H9 (cell line): ENCODE data around the gene NKAIN4. TPM values are rescaled to one million over a fixed set of nuclear protein-coding genes. Genes with fewer than 3 reads are reported as not detected.

Source experiments
- DNase-seq: peaks from one replicate; pipeline ENCODE4 v3.0.0-alpha.2; 2017
- H2AFZ ChIP-seq: one replicate; pipeline ENCODE4 v1.6.1; 2013; ENCODE audit warnings: mild to moderate bottlenecking, low read length, control low read depth, moderate library complexity
- H2AK5ac ChIP-seq: 2 replicates; pipeline ENCODE4 v1.6.1; 2013; ENCODE audit warnings: low read length, control low read depth, mixed read lengths; ENCODE audit not compliant: insufficient read length
- H2BK120ac ChIP-seq: one replicate; pipeline ENCODE4 v1.6.1; 2013; ENCODE audit warnings: low read depth, mild to moderate bottlenecking, low read length, control low read depth, inconsistent platforms; ENCODE audit not compliant: poor library complexity, severe bottlenecking
- H2BK12ac ChIP-seq: 2 replicates; pipeline ENCODE4 v1.6.1; 2013; ENCODE audit warnings: low read length, control low read depth, mixed read lengths, low read depth; ENCODE audit not compliant: insufficient read length
- H2BK15ac ChIP-seq: 2 replicates; pipeline ENCODE4 v1.6.1; 2013; ENCODE audit warnings: low read depth, low read length, control low read depth
- H2BK20ac ChIP-seq: one replicate; pipeline ENCODE4 v1.6.1; 2013; ENCODE audit warnings: low read depth, mild to moderate bottlenecking, low read length, control low read depth, inconsistent platforms; ENCODE audit not compliant: poor library complexity, severe bottlenecking
- H2BK5ac ChIP-seq: 2 replicates; pipeline ENCODE4 v1.6.1; 2013; ENCODE audit warnings: low read length, control low read depth, mixed read lengths; ENCODE audit not compliant: insufficient read length
- H3K14ac ChIP-seq: 2 replicates; pipeline ENCODE4 v1.6.1; 2013; ENCODE audit warnings: low read length, control low read depth; ENCODE audit not compliant: insufficient read depth
- H3K18ac ChIP-seq: 2 replicates; pipeline ENCODE4 v1.6.1; 2013; ENCODE audit warnings: low read depth, mild to moderate bottlenecking, mixed read lengths, low read length, control low read depth; ENCODE audit not compliant: insufficient read length
- H3K23ac ChIP-seq: 2 replicates; pipeline ENCODE4 v1.6.1; 2013; ENCODE audit warnings: low read length, control low read depth, mixed read lengths, low read depth; ENCODE audit not compliant: insufficient read length
- H3K23me2 ChIP-seq: 2 replicates; pipeline ENCODE4 v1.6.1; 2013; ENCODE audit warnings: low read depth, mild to moderate bottlenecking, mixed read lengths, low read length, control low read depth; ENCODE audit not compliant: insufficient read length, poor library complexity, severe bottlenecking
- H3K27ac ChIP-seq: 2 replicates; pipeline ENCODE4 v1.5.1; 2013; ENCODE audit warnings: low read length, control low read depth, mixed read lengths, low read depth; ENCODE audit not compliant: insufficient read length
- H3K27me3 ChIP-seq: 2 replicates; pipeline ENCODE4 v1.6.1; 2013; ENCODE audit warnings: low read length, control low read depth, inconsistent platforms; ENCODE audit not compliant: insufficient read depth
- H3K4ac ChIP-seq: 2 replicates; pipeline ENCODE4 v1.6.1; 2013; ENCODE audit warnings: low read depth, mild to moderate bottlenecking, control low read depth, inconsistent platforms, low read length, moderate library complexity
- H3K4me1 ChIP-seq: 2 replicates; pipeline ENCODE4 v1.6.1; 2013; ENCODE audit warnings: low read length, control low read depth, inconsistent platforms; ENCODE audit not compliant: insufficient read depth
- H3K4me2 ChIP-seq: 2 replicates; pipeline ENCODE4 v1.6.1; 2013; ENCODE audit warnings: low read length, control low read depth, mixed read lengths; ENCODE audit not compliant: insufficient read length, insufficient read depth
- H3K56ac ChIP-seq: 2 replicates; pipeline ENCODE4 v1.6.1; 2013; ENCODE audit warnings: low read depth, mild to moderate bottlenecking, mixed read lengths, low read length, control low read depth; ENCODE audit not compliant: insufficient read length
- H3K79me1 ChIP-seq: 2 replicates; pipeline ENCODE4 v1.6.1; 2013; ENCODE audit warnings: low read depth, mild to moderate bottlenecking, moderate library complexity, low read length, control low read depth, inconsistent platforms; ENCODE audit not compliant: insufficient read depth, poor library complexity, severe bottlenecking
- H3K79me2 ChIP-seq: 2 replicates; pipeline ENCODE4 v1.6.1; 2013; ENCODE audit warnings: low read length, control low read depth, inconsistent platforms; ENCODE audit not compliant: insufficient read depth
- H3K9ac ChIP-seq: 2 replicates; pipeline ENCODE4 v1.6.1; 2013; ENCODE audit warnings: low read length, control low read depth, mixed read lengths; ENCODE audit not compliant: insufficient read length; ENCODE audit errors: extremely low read depth
- H3K9me3 ChIP-seq: one replicate; pipeline ENCODE4 v1.6.1; 2013; ENCODE audit warnings: low read depth, low read length, inconsistent platforms; ENCODE audit not compliant: control insufficient read depth
- H3T11ph ChIP-seq: one replicate; pipeline ENCODE4 v1.6.1; 2013; ENCODE audit warnings: mild to moderate bottlenecking, low read length, control low read depth, inconsistent platforms
- H4K20me1 ChIP-seq: one replicate; pipeline ENCODE4 v1.6.1; 2013; ENCODE audit not compliant: control insufficient read depth, insufficient read length, insufficient read depth
- H4K5ac ChIP-seq: 2 replicates; pipeline ENCODE4 v1.6.1; 2013; ENCODE audit warnings: low read depth, mild to moderate bottlenecking, mixed read lengths, low read length, control low read depth; ENCODE audit not compliant: insufficient read length
- H4K8ac ChIP-seq: replicated peaks from 2 replicates; pipeline ENCODE4 v1.6.1; 2013; ENCODE audit warnings: low read length, control low read depth, mixed read lengths, low read depth; ENCODE audit not compliant: insufficient read length
- H4K91ac ChIP-seq: 2 replicates; pipeline ENCODE4 v1.6.1; 2013; ENCODE audit warnings: low read depth, mild to moderate bottlenecking, moderate library complexity, mixed read lengths, low read length, control low read depth; ENCODE audit not compliant: insufficient read length
- H3K27ac Mint-ChIP-seq, 3 experiments: 2 replicates in 2 of 3; 3 replicates in 1 of 3; pipeline ENCODE4 v1.8.0; 2020 to 2021; ENCODE audit warnings: mixed read lengths in 3 of 3, mild to moderate bottlenecking in 1 of 3, moderate library complexity in 1 of 3
- H3K27me3 Mint-ChIP-seq: 2 replicates; pipeline ENCODE4 v1.8.0; 2021; ENCODE audit warnings: low read depth, mild to moderate bottlenecking, moderate library complexity, mixed read lengths
- H3K36me3 Mint-ChIP-seq, 3 experiments: 2 replicates in 2 of 3; 3 replicates in 1 of 3; pipeline ENCODE4 v1.8.0; 2020 to 2021; ENCODE audit warnings: low read depth in 3 of 3, mixed read lengths in 3 of 3; ENCODE audit not compliant: insufficient read depth in 1 of 3
- H3K4me1 Mint-ChIP-seq, 2 experiments: 2 replicates each; pipeline ENCODE4 v1.8.0; 2020; ENCODE audit warnings: mixed read lengths in 2 of 2
- H3K4me3 Mint-ChIP-seq, 2 experiments: 2 replicates in 1 of 2; 3 replicates in 1 of 2; pipeline ENCODE4 v1.8.0; 2020 to 2021; ENCODE audit warnings: mild to moderate bottlenecking in 2 of 2, mixed read lengths in 2 of 2, moderate library complexity in 1 of 2
- H3K9me3 Mint-ChIP-seq, 2 experiments: 2 replicates in 1 of 2; 3 replicates in 1 of 2; pipeline ENCODE4 v1.8.0; 2020; ENCODE audit warnings: mild to moderate bottlenecking in 2 of 2, mixed read lengths in 2 of 2, moderate library complexity in 1 of 2
- CTCF ChIP-seq: fragments of 200-600 bp; sonication (generic); conservative IDR thresholded peaks from 3 replicates; pipeline ENCODE4 v1.8.0; 2021; ENCODE audit warnings: antibody characterized with exemption, mild to moderate bottlenecking
- WGBS: extraction: QIAGEN DNeasy Blood & Tissue Kit; methylation state at CpG from one replicate; pipeline ENCODE4 v1.1.7; 2013; ENCODE audit warnings: missing lambda C conversion rate, low lambda C conversion rate, mixed read lengths; ENCODE audit not compliant: insufficient read length; ENCODE audit errors: extremely low coverage; 5-methylcytosine and 5-hydroxymethylcytosine counted together
- total RNA-seq: library from RNA; stranded (reverse); gene quantifications from 2 replicates; pipeline ENCODE4 v1.2.1, GENCODE V29; 2021

NKAIN4 gene
- total RNA-seq, 1 experiment from 2014 or later, result 20.9 TPM

GRCh38 chr20:63301671-63302070, 47.4 kb upstream of the NKAIN4 start:
- Histone ChIP-seq H3K9me3 (no peaks in the 10 kb centered on the region), H3K4ac (no peak overlapping the region), H2BK15ac (no peak overlapping the region), H3K56ac (no peak overlapping the region), H2BK12ac (no peak overlapping the region), H2AK5ac (no peak overlapping the region), H3K14ac (no peak overlapping the region), H3K79me2 (no peaks in the 10 kb centered on the region), H3K4me2 (no peak overlapping the region), H3K23ac (no peak overlapping the region), H3K18ac (no peak overlapping the region), H3K27me3 (no peaks in the 10 kb centered on the region), H2AFZ (no peak overlapping the region), H3K9ac (no peak overlapping the region), H3T11ph (no peak overlapping the region), H4K8ac (no peak overlapping the region), H4K91ac (no peak overlapping the region), H2BK5ac (no peak overlapping the region), H2BK20ac (no peak overlapping the region), H4K5ac (no peak overlapping the region), H4K20me1 (no peaks in the 10 kb centered on the region), H3K23me2 (no peaks in the 10 kb centered on the region), H3K79me1 (no peaks in the 10 kb centered on the region), H2BK120ac (no peak overlapping the region), H3K4me1 (no peaks in the 10 kb centered on the region), H3K27ac (no peak overlapping the region)
- Mint-ChIP-seq H3K27ac (no peak overlapping the region), H3K36me3 (no peaks in the 10 kb centered on the region), H3K27me3 (peaks cover 31% of the 10 kb centered on the region), H3K4me1 (peaks cover 0 to 3% of the 10 kb centered on the region in 2 experiments; a peak in 1 of 4 replicates), H3K4me3 (no peak overlapping the region), H3K9me3 (peaks cover 2 to 3% of the 10 kb centered on the region in 2 experiments; a peak in 1 of 5 replicates)
- TF ChIP-seq CTCF, result no peak
- no peak for DNase-seq
- no CpG with 5 or more reads among the region's 1 CpG for WGBS
